Left ventricle myocardium inferior (tissue), 1 donor: ENCODE measurements around the gene NMT1. TPM values are rescaled to one million over a fixed set of nuclear protein-coding genes. Genes with fewer than 3 reads are reported as not detected.
A peak's percentile ranks its signal among the peaks of the same experiment; 100 is the strongest.

Experiments used
- DNase-seq: peaks from one replicate; pipeline ENCODE4 v3.0.0-alpha.2; 2020
- H3K27ac ChIP-seq: fragments of 200-600 bp; replicated peaks from 2 replicates; pipeline ENCODE4 v1.8.0; 2021
- H3K27me3 ChIP-seq: fragments of 200-600 bp; 2 replicates; pipeline ENCODE4 v1.8.0; 2021; ENCODE audit warnings: low read depth
- H3K36me3 ChIP-seq: fragments of 200-600 bp; 2 replicates; pipeline ENCODE4 v1.8.0; 2021
- H3K4me1 ChIP-seq: fragments of 200-600 bp; 2 replicates; pipeline ENCODE4 v1.8.0; 2021
- H3K4me3 ChIP-seq: fragments of 200-600 bp; 2 replicates; pipeline ENCODE4 v1.8.0; 2021; ENCODE audit warnings: mild to moderate bottlenecking, moderate library complexity
- H3K9me3 ChIP-seq: fragments of 200-600 bp; replicated peaks from 2 replicates; pipeline ENCODE4 v1.8.0; 2021
- intact Hi-C: fragments of 100-400 bp; cut with micrococcal nuclease; formaldehyde crosslinking; loops from one replicate; pipeline ENCODE4 v1.11.0; 2022
- total RNA-seq: library from RNA; stranded (reverse); fragmentation: NEBNext Ultra II Directional; extraction: Animal tissue kit (Norgen Biotek cat#: 25700); gene quantifications from one replicate; pipeline ENCODE4 v1.2.1, GENCODE V29; 2021
- TF ChIP-seq, protein P1 (sequence below): fragments of 200-600 bp; IDR thresholded peaks from 2 replicates; pipeline ENCODE4 v1.8.0; 2021; ENCODE audit warnings: antibody characterized with exemption, mild to moderate bottlenecking, borderline replicate concordance
- donor health status: DM: no; HTN: yes; CAD: no; lungs with severe emphysema.

The NMT1 gene
- total RNA-seq, 1 donor from 2014 or later = 86.0 TPM

DNA sequence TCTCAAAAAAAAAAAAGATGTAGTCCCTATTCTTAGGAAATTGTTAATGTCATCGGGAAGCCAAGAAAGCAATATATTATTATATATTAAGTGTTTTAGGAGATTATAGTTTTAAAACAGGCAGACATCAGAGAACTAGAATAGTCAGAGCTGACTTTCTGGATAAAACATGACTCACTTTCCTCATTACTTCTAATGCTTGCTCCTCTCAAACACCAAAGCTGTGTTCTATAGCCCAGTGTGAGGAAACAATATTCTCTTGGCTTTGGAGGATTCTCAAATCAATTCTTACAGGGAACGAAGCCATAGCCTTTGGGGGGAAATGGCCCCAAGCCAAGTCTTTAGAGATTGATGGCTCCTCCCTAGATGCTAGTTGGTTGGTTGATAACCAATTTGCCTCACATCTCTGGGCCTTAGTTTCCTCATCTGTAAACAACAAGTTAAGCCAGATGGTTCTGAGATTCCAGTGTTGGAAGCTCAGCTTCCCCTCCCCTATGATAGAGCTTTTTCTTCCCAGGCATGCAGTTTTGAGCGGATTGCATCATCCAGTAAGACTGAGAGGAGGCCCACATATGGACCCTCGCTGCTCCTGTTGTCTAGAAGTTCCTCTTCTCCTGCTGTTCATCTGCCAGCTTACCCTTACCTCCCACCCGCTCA lies 12.4 kb downstream of the NMT1 start:
- Histone ChIP-seq H3K4me3 (no peak overlapping the region), H3K36me3 (peaks cover 47% of the 10 kb centered on the region), H3K9me3 (no peaks in the 10 kb centered on the region), H3K27me3 (no peaks in the 10 kb centered on the region), H3K27ac (peak overlapping the region; percentile 39), H3K4me1 (peaks cover 69% of the 10 kb centered on the region)
- intact Hi-C loops = no loop called here
- DNase-seq = no peak
- TF ChIP-seq, protein P1, sequence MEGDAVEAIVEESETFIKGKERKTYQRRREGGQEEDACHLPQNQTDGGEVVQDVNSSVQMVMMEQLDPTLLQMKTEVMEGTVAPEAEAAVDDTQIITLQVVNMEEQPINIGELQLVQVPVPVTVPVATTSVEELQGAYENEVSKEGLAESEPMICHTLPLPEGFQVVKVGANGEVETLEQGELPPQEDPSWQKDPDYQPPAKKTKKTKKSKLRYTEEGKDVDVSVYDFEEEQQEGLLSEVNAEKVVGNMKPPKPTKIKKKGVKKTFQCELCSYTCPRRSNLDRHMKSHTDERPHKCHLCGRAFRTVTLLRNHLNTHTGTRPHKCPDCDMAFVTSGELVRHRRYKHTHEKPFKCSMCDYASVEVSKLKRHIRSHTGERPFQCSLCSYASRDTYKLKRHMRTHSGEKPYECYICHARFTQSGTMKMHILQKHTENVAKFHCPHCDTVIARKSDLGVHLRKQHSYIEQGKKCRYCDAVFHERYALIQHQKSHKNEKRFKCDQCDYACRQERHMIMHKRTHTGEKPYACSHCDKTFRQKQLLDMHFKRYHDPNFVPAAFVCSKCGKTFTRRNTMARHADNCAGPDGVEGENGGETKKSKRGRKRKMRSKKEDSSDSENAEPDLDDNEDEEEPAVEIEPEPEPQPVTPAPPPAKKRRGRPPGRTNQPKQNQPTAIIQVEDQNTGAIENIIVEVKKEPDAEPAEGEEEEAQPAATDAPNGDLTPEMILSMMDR = no peak

DNA sequence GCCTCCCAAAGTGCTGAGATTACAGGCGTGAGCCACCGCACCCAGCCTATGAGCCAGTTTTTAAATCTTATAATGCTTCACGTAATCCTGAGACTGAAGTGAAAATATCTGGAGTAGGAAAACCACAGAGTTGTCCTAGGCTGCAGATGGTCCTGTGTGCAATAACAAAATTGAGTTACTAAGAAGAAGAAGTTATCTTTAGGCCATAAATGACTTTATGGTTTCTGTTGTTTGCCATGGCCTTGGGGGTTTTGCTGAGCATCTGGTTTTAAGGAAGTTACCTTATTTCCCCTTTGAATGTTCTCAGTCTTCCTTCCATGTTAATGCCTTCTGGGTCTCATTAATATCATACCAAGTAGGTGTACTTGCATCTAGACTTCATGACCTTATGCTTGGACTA lies 16.5 kb downstream of the NMT1 start:
- DNase-seq = no peak
- Histone ChIP-seq H3K36me3 (peaks cover 70% of the 10 kb centered on the region), H3K4me3 (no peak overlapping the region), H3K27ac (no peak overlapping the region), H3K4me1 (peaks cover 61% of the 10 kb centered on the region), H3K27me3 (no peaks in the 10 kb centered on the region), H3K9me3 (no peaks in the 10 kb centered on the region)
- TF ChIP-seq, protein P1 = no peak
- intact Hi-C loops = no loop called here

DNA sequence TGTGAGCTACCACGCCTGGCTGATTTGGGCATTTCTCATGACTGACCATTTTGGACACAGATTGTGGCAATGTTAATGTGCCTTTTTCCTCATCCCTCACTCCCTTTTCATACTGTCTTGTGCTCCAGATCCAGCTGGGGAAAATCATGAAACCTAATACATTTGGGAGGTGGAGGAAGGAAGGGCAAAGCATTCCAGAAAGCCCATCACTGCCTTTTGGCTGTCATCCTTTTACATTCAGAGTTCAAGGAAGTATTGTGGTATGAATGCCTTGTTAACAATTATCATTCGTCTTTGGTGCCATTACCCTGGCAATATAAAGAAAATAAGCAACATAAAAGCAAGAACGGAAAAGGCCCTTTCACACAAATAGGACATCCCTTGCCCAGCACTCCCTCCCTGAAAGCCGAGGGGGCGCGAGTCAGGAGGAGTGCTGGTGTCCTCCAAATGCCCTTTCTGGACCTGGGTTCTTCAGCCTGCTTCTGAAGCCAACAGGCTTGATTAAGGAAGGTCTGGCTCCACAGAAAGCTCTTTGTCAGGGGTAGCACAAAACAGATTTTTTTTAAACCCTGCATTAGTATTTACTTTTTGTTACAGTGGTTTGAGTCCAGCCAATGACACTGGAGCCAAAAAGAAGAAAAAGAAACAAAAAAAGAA lies 20.1 kb downstream of the NMT1 start:
- H3K36me3 ChIP-seq = peaks cover 80% of the 10 kb centered on the region
- peaks cover 38% of the 10 kb centered on the region for H3K4me1 ChIP-seq
- no peaks in the 10 kb centered on the region for H3K9me3 ChIP-seq
- intact Hi-C loops = no loop called here
- DNase-seq = no peak
- peak overlapping the region; percentile 50 for H3K27ac ChIP-seq
- TF ChIP-seq, protein P1 = no peak
- H3K4me3 ChIP-seq = no peak overlapping the region
- H3K27me3 ChIP-seq = no peaks in the 10 kb centered on the region

DNA sequence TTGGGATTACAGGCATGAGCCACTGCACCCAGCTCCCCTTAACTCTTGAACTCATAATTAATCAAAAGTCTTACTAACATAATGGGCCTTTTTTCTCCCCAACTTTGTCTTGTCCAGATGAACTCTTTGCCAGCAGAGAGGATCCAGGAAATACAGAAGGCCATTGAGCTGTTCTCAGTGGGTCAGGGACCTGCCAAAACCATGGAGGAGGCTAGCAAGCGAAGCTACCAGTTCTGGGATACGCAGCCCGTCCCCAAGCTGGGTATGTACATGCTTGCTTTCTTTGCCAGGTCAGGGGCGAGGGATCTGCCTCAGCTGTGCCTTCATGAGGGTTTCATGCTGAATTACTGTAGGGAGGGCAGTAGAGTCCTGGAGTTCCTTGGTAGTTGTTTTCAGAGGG lies 25.3 kb downstream of the NMT1 start:
- Histone ChIP-seq H3K27ac (peak overlapping the region; percentile 67), H3K36me3 (peaks cover 95% of the 10 kb centered on the region), H3K4me1 (peaks cover 37% of the 10 kb centered on the region), H3K27me3 (no peaks in the 10 kb centered on the region), H3K9me3 (no peaks in the 10 kb centered on the region), H3K4me3 (no peak overlapping the region)
- no peak for DNase-seq
- TF ChIP-seq, protein P1 = no peak
- intact Hi-C loops = no loop called here

DNA sequence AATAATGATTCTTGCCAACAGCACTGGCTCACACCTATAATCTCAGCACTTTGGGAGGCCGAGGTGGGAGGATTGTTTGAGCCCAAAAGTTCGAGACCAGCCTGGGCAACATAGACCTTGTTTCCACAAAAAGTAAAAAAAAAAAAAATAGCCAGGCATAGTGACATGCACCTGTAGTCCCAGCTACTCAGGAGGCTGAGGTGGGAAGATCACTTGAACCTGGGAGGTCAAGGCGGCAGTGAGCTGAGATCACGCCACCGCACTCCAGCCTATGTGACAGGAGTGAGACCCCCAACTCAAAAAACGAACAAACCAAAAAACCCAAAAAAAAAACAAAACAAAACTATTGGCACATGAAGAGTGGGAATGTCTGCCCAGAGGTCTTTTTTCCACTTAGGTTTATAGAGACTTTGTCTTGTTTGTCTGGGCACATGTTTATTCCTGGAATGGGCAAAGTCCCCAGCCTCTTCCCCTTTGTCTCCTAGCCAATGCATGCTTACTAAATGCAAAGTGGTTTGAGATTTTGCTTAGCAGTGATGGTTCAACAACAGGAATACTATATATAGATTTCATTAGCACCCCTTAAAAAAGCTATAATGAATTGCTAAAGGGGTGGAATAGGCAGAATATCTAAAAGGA lies 25.9 kb downstream of the NMT1 start:
- TF ChIP-seq, protein P1 = no peak
- DNase-seq = no peak
- Histone ChIP-seq H3K27ac (peak overlapping the region; percentile 67), H3K36me3 (peaks cover 93% of the 10 kb centered on the region), H3K4me1 (peaks cover 37% of the 10 kb centered on the region), H3K9me3 (no peaks in the 10 kb centered on the region), H3K27me3 (no peaks in the 10 kb centered on the region), H3K4me3 (no peak overlapping the region)
- intact Hi-C loops = no loop called here
